ENCODE results near the gene DYNLT4. TPM values are rescaled to one million over a fixed set of nuclear protein-coding genes. Genes with fewer than 3 reads are reported as not detected.

The DYNLT4 gene
- total and polyA plus RNA-seq, 2 of the 8 experiments (the other 6 are each of a cell fraction or from before 2014, with no cell fraction given) = 0.29 TPM; not detected in 1

DNA sequence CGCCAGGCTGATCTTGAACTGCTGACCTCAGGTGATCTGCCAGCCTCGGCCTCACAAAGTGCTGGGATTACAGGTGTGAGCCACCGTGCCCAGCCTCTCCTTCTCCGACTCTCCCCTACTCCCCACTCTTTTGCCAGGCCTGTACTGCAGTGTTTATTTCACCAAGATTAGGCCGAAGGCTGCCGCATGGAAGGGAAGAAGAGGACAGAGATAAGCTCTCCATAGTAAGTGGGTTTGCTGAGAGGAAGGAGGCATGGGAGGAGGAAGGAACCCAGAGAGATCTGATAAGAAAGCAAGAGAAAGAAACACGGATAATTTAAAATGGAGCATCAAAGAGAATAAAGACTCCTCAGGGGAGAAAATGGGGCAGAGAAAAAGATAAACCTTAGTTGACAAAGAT, 27.2 kb upstream of the DYNLT4 start (continued):
- TF ChIP-seq CHD7 (IDR thresholded peaks at IDR 0.05; ENCODE audit: insufficient replicate concordance, low read length) (no peak), NANOG (IDR thresholded peaks at IDR 0.05; ENCODE audit: insufficient read depth, low read depth, low read length, poor library complexity, severe bottlenecking) (no peak)
